T-helper 2 cell treated with Interferon-gamma antibody and Interleukin-4, amounts not matched to agents 100 ng/mL and 5 ng/mL, for 36 hours (primary cell): ENCODE results near the gene ECT2. TPM values are rescaled to one million over a fixed set of nuclear protein-coding genes. Genes with fewer than 3 reads are reported as not detected.
"Not testable (repeated sequence)": the region's sequence is repeated elsewhere in the genome, so short reads cannot be mapped to it uniquely, and the experiment has no call there.

Experiments
- intact Hi-C: fragments of 100-400 bp; cut with micrococcal nuclease; formaldehyde crosslinking; loops from one replicate; pipeline ENCODE4 v1.15.1; 2023
- total RNA-seq: library from RNA; stranded (reverse); gene quantifications from 2 replicates; pipeline ENCODE4 v1.2.3, GENCODE V29; 2022

The ECT2 gene
- total RNA-seq, 1 donor from 2014 or later, result 52.8 TPM

- intact Hi-C loops, result no loop called here
Measured at GRCh38 chr3:172726380-172726779, 24.1 kb upstream of the ECT2 start.

GRCh38 chr3:172735014-172735413 is 15.5 kb upstream of the ECT2 start:
- intact Hi-C loops, result no loop called here

- intact Hi-C loops, result no loop called here
Measured at GRCh38 chr3:172739462-172739861, 11.1 kb upstream of the ECT2 start.

- intact Hi-C loops, result no loop called here
Measured at GRCh38 chr3:172746475-172746874, 4.1 kb upstream of the ECT2 start.

GRCh38 chr3:172749230-172749965 is 1.1 kb upstream of the ECT2 start:
- intact Hi-C loops, result no loop called here

- intact Hi-C loops, result loop anchor here (1.0 to 10.0 kb wide), 9 partner anchors 39 to 1880 kb away; partner anchors contain the start of genes EIF5A2, FNDC3B, NCEH1 and RPL22L1
Measured at GRCh38 chr3:172750069-172750367, 508 bp upstream of the ECT2 start.

GRCh38 chr3:172751175-172751704 is 714 bp downstream of the ECT2 start:
- intact Hi-C loops, result loop anchor here (2.0 to 10.0 kb wide), 4 partner anchors 158 to 716 kb away; partner anchors contain the start of gene FNDC3B

- intact Hi-C loops, result loop anchor here (5.0 to 10.0 kb wide), 2 partner anchors 235 to 718 kb away; partner anchors contain the start of gene FNDC3B
Measured at GRCh38 chr3:172752651-172753050, 2.1 kb downstream of the ECT2 start.

GRCh38 chr3:172753125-172753524 is 2.6 kb downstream of the ECT2 start:
- intact Hi-C loops, result loop anchor here (5.0 to 10.0 kb wide), 2 partner anchors 236 to 718 kb away; partner anchors contain the start of gene FNDC3B

- intact Hi-C loops, result not testable (repeated sequence)
Measured at GRCh38 chr3:172760416-172760815, 9.9 kb downstream of the ECT2 start.

GRCh38 chr3:172766241-172766640 is 15.7 kb downstream of the ECT2 start:
- intact Hi-C loops, result no loop called here

- intact Hi-C loops, result no loop called here
Measured at GRCh38 chr3:172766718-172767405, 16.3 kb downstream of the ECT2 start.

GRCh38 chr3:172770382-172770781 is 19.9 kb downstream of the ECT2 start:
- intact Hi-C loops, result loop anchor here (2.0 kb wide), 1 partner anchor 16 kb away; no protein-coding TSS in a partner anchor

- intact Hi-C loops, result loop anchor here (2.0 kb wide), 1 partner anchor 17 kb away; no protein-coding TSS in a partner anchor
Measured at GRCh38 chr3:172771672-172772071, 21.1 kb downstream of the ECT2 start.

- intact Hi-C loops, result no loop called here
Measured at GRCh38 chr3:172776049-172776717, 25.7 kb downstream of the ECT2 start.

GRCh38 chr3:172777901-172778300 is 27.4 kb downstream of the ECT2 start:
- intact Hi-C loops, result no loop called here

- intact Hi-C loops, result no loop called here
Measured at GRCh38 chr3:172782235-172782634, 31.7 kb downstream of the ECT2 start.

GRCh38 chr3:172786036-172786435 is 35.5 kb downstream of the ECT2 start:
- intact Hi-C loops, result no loop called here

GRCh38 chr3:172787019-172787418 is 36.5 kb downstream of the ECT2 start:
- intact Hi-C loops, result no loop called here

- intact Hi-C loops, result no loop called here
Measured at GRCh38 chr3:172787746-172788145, 37.2 kb downstream of the ECT2 start.

- intact Hi-C loops, result no loop called here
Measured at GRCh38 chr3:172799246-172799645, 48.7 kb downstream of the ECT2 start.

- intact Hi-C loops, result no loop called here
Measured at GRCh38 chr3:172800156-172800555, 49.6 kb downstream of the ECT2 start.
